Measurements from ENCODE around the gene BMI1.
A peak's percentile ranks its signal among the peaks of the same experiment; 100 is the strongest.
"Not testable (repeated sequence)": the region's sequence is repeated elsewhere in the genome, so short reads cannot be mapped to it uniquely, and the experiment has no call there.

Gene BMI1

DNA sequence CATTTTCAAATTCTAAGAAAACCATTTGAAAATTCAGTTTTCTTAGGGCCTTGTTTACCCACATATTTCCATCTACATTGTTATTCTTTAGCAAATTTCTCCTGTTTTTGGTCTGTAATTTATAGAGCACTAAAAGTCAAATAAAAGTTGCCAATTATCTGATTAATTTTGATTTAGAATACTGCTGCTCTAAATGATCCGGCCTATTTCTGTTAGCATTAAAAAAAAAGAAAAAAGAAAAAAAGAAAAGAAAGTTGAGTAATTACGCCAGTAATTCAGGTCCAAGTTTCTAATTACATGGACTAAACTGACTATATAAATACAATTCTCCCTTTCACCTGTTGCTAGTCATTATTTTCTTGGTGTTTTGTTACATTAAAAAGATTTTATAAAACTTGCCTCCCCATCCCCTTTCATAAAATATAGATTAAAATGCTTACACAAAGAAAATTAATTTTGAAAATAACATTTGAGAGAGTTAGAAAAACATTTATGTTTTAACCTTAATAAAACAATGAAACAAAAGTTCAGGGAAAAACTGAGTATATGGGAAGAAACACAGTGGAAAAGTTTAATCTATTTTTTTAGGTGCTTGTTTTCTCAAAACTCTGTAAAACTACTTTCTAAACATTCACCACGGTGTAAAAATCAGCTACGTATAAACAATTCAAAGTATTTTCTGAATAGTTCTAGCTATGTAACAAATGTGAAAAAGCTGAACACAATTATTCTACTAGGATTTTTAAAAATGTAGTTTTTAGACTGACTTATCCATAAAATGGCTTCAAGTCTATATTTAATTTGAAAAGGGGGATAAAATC lies 11.5 kb upstream of the BMI1 start:
- no peak overlapping the region for H3K9ac ChIP-seq (ENCODE audit: low read depth, low read length)
- H3K27ac ChIP-seq (ENCODE audit: low read depth, low read length), result no peak overlapping the region
- no peaks in the 10 kb centered on the region for H3K9me3 ChIP-seq (ENCODE audit: control insufficient read depth, insufficient read depth, low read length)
- H3K27me3 ChIP-seq (ENCODE audit: control insufficient read depth, insufficient read depth, low read length), result peaks cover 19% of the 10 kb centered on the region
- H3K36me3 ChIP-seq (ENCODE audit: control insufficient read depth, insufficient read depth, low read length), result no peaks in the 10 kb centered on the region
- no peak overlapping the region for H3K4me3 ChIP-seq (ENCODE audit: low read depth, low read length)
- no peaks in the 10 kb centered on the region for H3K4me1 ChIP-seq (ENCODE audit: control insufficient read depth, insufficient read depth, low read length)

DNA sequence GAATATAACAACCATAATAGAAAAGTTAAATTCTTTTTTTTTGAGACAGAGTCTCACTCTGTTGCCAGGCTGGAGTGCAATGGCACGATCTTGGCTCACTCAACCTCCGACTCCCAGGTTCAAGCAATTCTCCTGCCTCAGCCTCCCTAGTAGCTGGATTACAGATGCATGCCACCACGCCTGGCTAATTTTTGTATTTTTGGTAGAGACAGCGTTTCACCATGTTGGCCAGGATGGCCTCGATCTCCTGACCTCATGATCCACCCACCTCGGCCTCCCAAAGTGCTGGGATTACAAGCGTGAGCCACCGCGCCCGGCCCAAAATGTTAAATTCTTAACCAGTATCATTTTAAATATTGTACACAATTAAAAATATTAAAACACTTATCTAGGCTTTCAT lies 10.9 kb upstream of the BMI1 start:
- H3K4me3 ChIP-seq (ENCODE audit: low read depth, low read length); H3K36me3 ChIP-seq (ENCODE audit: control insufficient read depth, insufficient read depth, low read length); H3K27ac ChIP-seq (ENCODE audit: low read depth, low read length); H3K4me1 ChIP-seq (ENCODE audit: control insufficient read depth, insufficient read depth, low read length); H3K9me3 ChIP-seq (ENCODE audit: control insufficient read depth, insufficient read depth, low read length); H3K9ac ChIP-seq (ENCODE audit: low read depth, low read length): not testable (repeated sequence)
- peaks cover 25% of the 10 kb centered on the region for H3K27me3 ChIP-seq (ENCODE audit: control insufficient read depth, insufficient read depth, low read length)

DNA sequence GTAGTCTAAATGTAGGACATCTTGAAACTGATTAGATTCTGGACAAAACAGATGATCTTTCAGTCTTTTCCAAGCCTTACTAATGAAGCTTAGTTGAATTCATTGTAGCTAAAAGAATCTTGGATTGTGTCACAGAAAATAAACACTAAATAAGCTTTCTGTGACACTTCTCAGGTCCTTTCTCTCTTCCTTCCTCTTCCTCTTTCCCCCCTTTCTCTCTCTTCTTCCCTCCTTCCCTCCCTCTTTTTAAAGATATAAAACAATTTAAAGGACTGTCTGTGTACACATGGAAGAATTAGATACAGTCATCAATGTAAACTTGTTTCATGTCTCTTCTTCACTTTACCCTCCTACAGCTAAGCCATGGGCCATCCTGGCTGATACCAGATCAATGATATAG lies 10.0 kb upstream of the BMI1 start:
- peaks cover 34% of the 10 kb centered on the region for H3K27me3 ChIP-seq (ENCODE audit: control insufficient read depth, insufficient read depth, low read length)
- H3K4me3 ChIP-seq (ENCODE audit: low read depth, low read length), result no peak overlapping the region
- H3K27ac ChIP-seq (ENCODE audit: low read depth, low read length), result no peak overlapping the region
- no peaks in the 10 kb centered on the region for H3K36me3 ChIP-seq (ENCODE audit: control insufficient read depth, insufficient read depth, low read length)
- peaks cover 4% of the 10 kb centered on the region; the same call in 1 of the 2 replicates for H3K4me1 ChIP-seq (ENCODE audit: control insufficient read depth, insufficient read depth, low read length)
- no peak overlapping the region for H3K9ac ChIP-seq (ENCODE audit: low read depth, low read length)
- no peaks in the 10 kb centered on the region for H3K9me3 ChIP-seq (ENCODE audit: control insufficient read depth, insufficient read depth, low read length)

DNA sequence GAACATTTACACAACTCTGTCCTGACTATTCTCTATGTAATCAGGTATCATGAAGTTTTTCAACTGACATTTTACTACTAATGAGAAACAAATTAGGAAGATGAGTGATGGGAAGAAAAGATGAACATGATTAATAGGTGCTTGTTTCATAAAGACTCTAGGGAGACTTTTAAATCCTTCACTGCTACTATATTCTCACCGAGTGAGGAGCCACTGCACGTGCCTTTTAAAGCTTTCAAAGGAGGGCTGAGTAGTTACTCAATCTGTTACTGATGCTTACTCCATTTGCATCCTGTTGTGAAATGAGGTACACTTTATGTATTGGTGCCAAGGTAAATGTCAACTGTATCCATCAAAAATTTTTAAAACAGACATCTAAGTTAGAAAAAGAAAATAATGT lies 6.0 kb upstream of the BMI1 start:
- Histone ChIP-seq H3K4me3 (ENCODE audit: low read depth, low read length) (no peak overlapping the region), H3K36me3 (ENCODE audit: control insufficient read depth, insufficient read depth, low read length) (no peaks in the 10 kb centered on the region), H3K27me3 (ENCODE audit: control insufficient read depth, insufficient read depth, low read length) (peaks cover 71% of the 10 kb centered on the region), H3K4me1 (ENCODE audit: control insufficient read depth, insufficient read depth, low read length) (peaks cover 26% of the 10 kb centered on the region), H3K9me3 (ENCODE audit: control insufficient read depth, insufficient read depth, low read length) (no peaks in the 10 kb centered on the region), H3K27ac (ENCODE audit: low read depth, low read length) (no peak overlapping the region), H3K9ac (ENCODE audit: low read depth, low read length) (no peak overlapping the region)

DNA sequence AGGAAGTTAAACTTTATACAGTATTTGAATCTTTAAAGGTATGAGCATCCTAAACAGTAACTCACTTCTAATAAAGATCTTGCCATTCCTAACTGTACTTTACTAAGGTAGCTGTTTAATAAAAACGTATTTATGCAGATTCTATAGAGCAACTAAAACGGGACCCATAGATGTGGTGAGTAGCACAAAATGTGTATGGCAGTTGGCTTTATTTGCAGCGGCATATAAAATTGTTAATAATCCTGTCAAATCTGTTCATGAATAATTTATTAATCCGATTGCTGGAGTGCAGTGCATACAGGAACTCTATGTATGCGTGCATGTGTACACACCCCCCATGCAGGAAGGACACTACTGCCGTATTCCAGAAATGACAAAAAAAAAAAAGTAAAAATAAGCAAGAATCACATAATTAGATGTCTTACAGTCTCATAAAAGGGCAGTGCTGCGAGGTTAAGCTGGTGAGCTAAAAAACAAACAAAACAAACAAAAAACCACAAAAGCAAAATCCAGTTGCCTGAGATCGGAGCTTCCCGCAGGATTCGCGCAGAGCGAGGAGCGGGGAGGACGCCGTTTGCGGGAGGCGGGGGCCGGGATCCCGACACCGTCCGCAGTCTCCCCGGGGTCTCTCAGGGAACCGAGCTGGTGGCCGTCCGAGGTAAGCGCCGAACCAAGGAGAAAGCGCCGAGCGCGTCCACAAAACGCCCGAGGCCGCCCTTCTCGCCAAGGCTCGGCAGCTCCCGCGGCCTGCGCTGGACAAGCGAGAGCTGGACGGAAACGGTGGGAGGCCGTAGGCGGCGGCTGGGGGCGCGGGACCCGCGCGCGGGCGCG lies 5.2 kb upstream of the BMI1 start:
- Histone ChIP-seq H3K36me3 (ENCODE audit: control insufficient read depth, insufficient read depth, low read length) (no peaks in the 10 kb centered on the region), H3K27ac (ENCODE audit: low read depth, low read length) (peak overlapping the region; percentile 68), H3K9ac (ENCODE audit: low read depth, low read length) (peak overlapping the region; percentile 7; the same call in 1 of the 2 replicates), H3K9me3 (ENCODE audit: control insufficient read depth, insufficient read depth, low read length) (no peaks in the 10 kb centered on the region), H3K27me3 (ENCODE audit: control insufficient read depth, insufficient read depth, low read length) (peaks cover 76% of the 10 kb centered on the region), H3K4me1 (ENCODE audit: control insufficient read depth, insufficient read depth, low read length) (peaks cover 30% of the 10 kb centered on the region), H3K4me3 (ENCODE audit: low read depth, low read length) (peak overlapping the region; percentile 81)

DNA sequence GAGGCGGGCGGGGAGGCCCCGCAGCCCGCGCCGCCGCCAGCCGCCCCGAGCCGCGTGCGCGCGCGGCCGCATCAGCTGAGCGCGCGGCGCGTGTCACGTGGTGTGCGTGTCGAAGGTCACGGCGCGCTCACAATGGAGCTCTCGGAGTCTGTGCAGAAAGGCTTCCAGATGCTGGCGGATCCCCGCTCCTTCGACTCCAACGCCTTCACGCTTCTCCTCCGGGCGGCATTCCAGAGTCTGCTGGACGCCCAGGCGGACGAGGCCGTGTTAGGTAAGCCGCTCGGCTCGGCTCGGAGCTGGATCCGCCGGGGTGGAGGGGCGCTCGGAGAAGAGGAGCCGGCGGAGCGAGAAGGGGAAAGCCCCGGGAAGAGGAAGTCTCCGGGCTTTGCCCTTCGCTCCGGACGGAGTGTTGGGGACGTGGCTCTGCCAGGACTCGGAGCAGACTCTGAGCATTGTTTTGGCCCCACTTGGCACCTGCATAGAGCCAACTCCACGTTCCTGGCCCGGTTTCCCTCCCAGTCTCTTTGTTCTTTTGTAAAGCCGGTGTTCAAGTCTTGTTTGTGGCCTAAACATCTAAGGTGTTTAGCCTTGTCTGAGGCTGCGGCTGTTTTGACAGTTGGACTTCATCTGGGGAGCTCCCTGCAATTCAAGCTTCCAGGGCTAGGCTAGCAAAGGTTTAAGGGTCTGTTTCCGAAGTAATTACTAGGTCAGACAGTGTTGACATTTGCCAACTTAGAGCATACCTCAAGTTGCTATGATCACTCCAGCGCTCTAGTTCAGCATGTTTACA lies 4.4 kb upstream of the BMI1 start, which contains the start of gene COMMD3:
COMMD3 (plus strand) TSS at position 103 of the 790 bp plus-strand sequence; CDS start at position 133, 30 bp downstream.
- H3K9me3 ChIP-seq (ENCODE audit: control insufficient read depth, insufficient read depth, low read length), result no peaks in the 10 kb centered on the region
- no peaks in the 10 kb centered on the region for H3K36me3 ChIP-seq (ENCODE audit: control insufficient read depth, insufficient read depth, low read length)
- H3K27ac ChIP-seq (ENCODE audit: low read depth, low read length), result peak within 1 kb of the TSS; percentile 68
- peak within 1 kb of the TSS; percentile 81 for H3K4me3 ChIP-seq (ENCODE audit: low read depth, low read length)
- H3K27me3 ChIP-seq (ENCODE audit: control insufficient read depth, insufficient read depth, low read length), result peaks cover 76% of the 10 kb centered on the region
- H3K9ac ChIP-seq (ENCODE audit: low read depth, low read length), result peak within 1 kb of the TSS; percentile 61
- peaks cover 30% of the 10 kb centered on the region for H3K4me1 ChIP-seq (ENCODE audit: control insufficient read depth, insufficient read depth, low read length)

DNA sequence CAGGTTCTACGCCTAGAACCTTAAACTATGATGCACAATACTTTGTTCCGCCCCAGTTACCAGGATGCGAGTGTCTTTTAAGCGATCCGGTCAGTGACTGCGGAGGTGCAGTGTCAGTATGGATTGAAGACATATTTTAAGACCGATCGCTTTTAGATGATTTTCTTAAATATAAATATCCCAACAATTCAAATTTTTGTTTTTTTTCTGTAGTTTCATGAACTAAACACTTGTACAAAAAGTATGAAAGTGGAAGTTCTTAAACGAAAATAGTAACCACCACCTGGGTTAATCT lies 3.9 kb upstream of the BMI1 start:
- Histone ChIP-seq H3K36me3 (ENCODE audit: control insufficient read depth, insufficient read depth, low read length) (no peaks in the 10 kb centered on the region), H3K9me3 (ENCODE audit: control insufficient read depth, insufficient read depth, low read length) (no peaks in the 10 kb centered on the region), H3K27ac (ENCODE audit: low read depth, low read length) (no peak overlapping the region), H3K4me1 (ENCODE audit: control insufficient read depth, insufficient read depth, low read length) (peaks cover 30% of the 10 kb centered on the region), H3K27me3 (ENCODE audit: control insufficient read depth, insufficient read depth, low read length) (peaks cover 78% of the 10 kb centered on the region), H3K4me3 (ENCODE audit: low read depth, low read length) (peak overlapping the region; percentile 81), H3K9ac (ENCODE audit: low read depth, low read length) (no peak overlapping the region)

DNA sequence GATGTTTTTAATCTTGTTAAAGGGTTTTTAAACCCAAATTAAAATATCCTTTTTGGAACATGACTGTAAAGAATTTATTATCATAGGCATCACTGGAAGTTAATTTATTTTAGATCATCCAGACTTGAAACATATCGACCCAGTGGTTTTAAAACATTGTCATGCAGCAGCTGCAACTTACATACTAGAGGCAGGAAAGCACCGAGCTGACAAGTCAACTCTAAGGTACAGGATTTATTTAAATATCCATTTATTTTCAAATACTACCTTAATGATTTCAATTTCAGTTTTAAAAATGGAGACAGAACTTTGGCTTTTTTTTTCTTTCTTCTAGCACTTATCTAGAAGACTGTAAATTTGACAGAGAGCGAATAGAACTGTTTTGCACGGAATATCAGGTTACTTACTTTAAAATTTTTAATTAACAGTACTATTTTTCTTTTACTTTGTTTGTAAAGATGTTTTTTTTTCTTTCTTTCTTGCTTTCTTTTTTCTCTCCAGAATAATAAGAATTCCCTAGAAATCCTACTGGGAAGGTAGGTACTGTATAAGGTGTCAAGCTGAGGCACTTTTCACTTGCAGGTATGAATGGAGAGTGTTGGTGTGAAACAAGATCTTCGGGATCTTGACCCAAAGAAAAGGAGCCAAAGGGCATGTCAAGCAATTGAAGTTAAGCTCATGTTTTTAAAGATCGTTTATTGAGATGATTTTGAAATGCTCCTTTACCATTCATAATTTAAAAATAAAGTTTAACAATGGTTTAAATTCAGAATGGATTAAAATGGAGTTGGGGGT lies 2.9 kb upstream of the BMI1 start:
- H3K4me1 ChIP-seq (ENCODE audit: control insufficient read depth, insufficient read depth, low read length), result peaks cover 39% of the 10 kb centered on the region
- H3K27me3 ChIP-seq (ENCODE audit: control insufficient read depth, insufficient read depth, low read length), result peaks cover 83% of the 10 kb centered on the region
- H3K9ac ChIP-seq (ENCODE audit: low read depth, low read length), result no peak overlapping the region
- no peaks in the 10 kb centered on the region for H3K9me3 ChIP-seq (ENCODE audit: control insufficient read depth, insufficient read depth, low read length)
- no peaks in the 10 kb centered on the region for H3K36me3 ChIP-seq (ENCODE audit: control insufficient read depth, insufficient read depth, low read length)
- H3K27ac ChIP-seq (ENCODE audit: low read depth, low read length), result no peak overlapping the region
- H3K4me3 ChIP-seq (ENCODE audit: low read depth, low read length), result no peak overlapping the region

DNA sequence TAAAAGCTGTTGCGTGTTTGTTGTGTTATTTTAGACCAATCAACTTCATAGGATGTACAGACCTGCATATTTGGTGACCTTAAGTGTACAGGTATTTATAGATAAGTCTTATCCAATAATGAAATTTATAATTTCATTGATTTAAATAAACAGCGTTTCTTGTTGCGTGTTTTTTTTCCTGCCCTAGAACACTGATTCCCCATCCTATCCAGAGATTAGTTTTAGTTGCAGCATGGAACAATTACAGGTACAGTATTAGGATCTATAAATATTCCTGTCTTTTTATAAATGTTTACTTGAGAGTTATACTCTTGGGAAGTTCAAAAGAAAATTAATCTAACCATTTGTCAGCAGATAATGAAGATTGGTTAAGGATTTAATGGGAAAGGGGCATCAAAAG lies 2.1 kb upstream of the BMI1 start:
- Histone ChIP-seq H3K4me1 (ENCODE audit: control insufficient read depth, insufficient read depth, low read length) (peaks cover 45% of the 10 kb centered on the region), H3K27me3 (ENCODE audit: control insufficient read depth, insufficient read depth, low read length) (peaks cover 83% of the 10 kb centered on the region), H3K27ac (ENCODE audit: low read depth, low read length) (no peak overlapping the region), H3K9ac (ENCODE audit: low read depth, low read length) (no peak overlapping the region), H3K36me3 (ENCODE audit: control insufficient read depth, insufficient read depth, low read length) (no peaks in the 10 kb centered on the region), H3K4me3 (ENCODE audit: low read depth, low read length) (no peak overlapping the region), H3K9me3 (ENCODE audit: control insufficient read depth, insufficient read depth, low read length) (no peaks in the 10 kb centered on the region)

DNA sequence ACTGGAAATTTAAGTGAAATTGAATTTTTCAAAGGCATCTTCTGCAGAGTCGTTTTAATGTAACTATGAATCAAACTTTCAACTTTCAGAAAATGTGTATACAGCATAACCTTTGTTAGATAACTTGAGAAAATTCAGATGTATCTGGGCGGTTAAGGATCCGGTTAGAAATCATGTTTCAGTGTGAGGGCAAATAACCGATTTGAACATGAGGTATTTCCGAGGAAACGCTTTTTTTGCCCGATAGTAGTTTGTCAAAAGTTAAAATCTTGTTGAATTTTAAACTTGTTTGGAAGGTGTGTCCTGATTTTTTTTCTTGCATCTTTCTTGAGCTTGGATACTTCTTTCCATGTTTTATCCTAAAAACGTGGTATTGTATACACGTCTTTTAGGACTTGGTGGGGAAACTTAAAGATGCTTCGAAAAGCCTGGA lies 1.3 kb upstream of the BMI1 start:
- H3K9me3 ChIP-seq (ENCODE audit: control insufficient read depth, insufficient read depth, low read length), result no peaks in the 10 kb centered on the region
- H3K36me3 ChIP-seq (ENCODE audit: control insufficient read depth, insufficient read depth, low read length), result no peaks in the 10 kb centered on the region
- no peak overlapping the region for H3K4me3 ChIP-seq (ENCODE audit: low read depth, low read length)
- peaks cover 83% of the 10 kb centered on the region for H3K27me3 ChIP-seq (ENCODE audit: control insufficient read depth, insufficient read depth, low read length)
- H3K4me1 ChIP-seq (ENCODE audit: control insufficient read depth, insufficient read depth, low read length), result peaks cover 53% of the 10 kb centered on the region
- H3K27ac ChIP-seq (ENCODE audit: low read depth, low read length), result no peak overlapping the region
- no peak overlapping the region for H3K9ac ChIP-seq (ENCODE audit: low read depth, low read length)

Measured in HUES48 (cell line).